Nasal cavity respiratory epithelium epithelial cell of viscerocranial mucosa (primary cell): Measurements from ENCODE around the gene SPATA17. TPM values are rescaled to one million over a fixed set of nuclear protein-coding genes. Genes with fewer than 3 reads are reported as not detected.

Experiments
- total RNA-seq: library from RNA; depleted of rRNA; stranded (reverse); fragments of >200 nt; gene quantifications from 2 replicates; pipeline ENCODE4 v1.2.3, GENCODE V29; 2014

Gene SPATA17, protein sequence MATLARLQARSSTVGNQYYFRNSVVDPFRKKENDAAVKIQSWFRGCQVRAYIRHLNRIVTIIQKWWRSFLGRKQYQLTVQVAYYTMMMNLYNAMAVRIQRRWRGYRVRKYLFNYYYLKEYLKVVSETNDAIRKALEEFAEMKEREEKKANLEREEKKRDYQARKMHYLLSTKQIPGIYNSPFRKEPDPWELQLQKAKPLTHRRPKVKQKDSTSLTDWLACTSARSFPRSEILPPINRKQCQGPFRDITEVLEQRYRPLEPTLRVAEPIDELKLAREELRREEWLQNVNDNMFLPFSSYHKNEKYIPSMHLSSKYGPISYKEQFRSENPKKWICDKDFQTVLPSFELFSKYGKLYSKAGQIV
- 0.34 and 1.9 TPM in 2 replicates for total RNA-seq

DNA sequence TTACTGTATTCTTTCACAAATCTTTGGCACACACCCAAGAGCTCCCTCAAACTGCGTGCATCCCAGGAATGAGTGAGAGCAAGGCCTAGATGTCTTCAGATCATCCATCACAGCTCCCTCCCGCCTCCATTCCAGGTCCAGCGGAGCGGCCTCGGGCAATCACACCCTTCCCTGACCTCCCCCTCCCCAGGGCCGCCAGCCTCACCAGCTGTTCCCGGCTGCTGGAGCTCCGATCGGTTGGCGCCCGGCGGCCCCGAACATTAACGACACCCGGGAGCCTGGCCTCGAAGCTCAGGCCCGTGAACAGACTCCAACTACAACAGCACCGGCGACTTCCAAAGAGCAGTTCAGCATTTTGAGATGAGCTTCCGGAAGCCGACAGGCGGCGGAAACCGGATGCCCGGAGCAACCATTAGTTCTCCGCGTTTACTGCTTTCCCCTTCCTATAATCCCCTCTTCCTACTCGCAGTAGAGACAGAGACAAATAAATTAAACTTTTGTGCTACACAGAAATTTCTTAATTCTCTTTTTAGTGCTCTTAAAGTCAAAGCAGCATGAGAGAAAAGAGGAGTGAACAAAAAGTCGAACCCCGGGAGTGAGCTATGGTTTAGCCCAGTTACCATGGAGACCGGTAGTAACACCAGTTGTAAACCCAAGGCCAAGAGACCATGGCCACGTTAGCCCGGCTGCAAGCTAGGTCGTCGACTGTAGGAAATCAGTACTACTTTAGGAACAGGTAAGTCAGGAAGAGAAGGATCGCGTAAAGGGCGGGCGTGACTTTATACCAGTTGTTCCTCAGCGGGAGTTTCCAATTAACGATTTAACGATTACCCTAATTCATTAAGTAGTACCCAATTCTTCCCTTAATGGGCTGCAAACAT lies at the start of gene SPATA17, which contains the start of gene GPATCH2:
Gene SPATA17, plus strand, starts transcription at position 634 of the 881 bp plus-strand sequence. Its CDS starts 35 bp downstream, at position 669.
Gene GPATCH2, minus strand, starts transcription at position 380 of the 881 bp plus-strand sequence. Its CDS starts 119 bp downstream, at position 261.

Other genes starting within 250 kb of the SPATA17 start
- gene GPATCH2, start 254 bp upstream of the SPATA17 start, total RNA-seq, result 29.7 and 30.7 TPM in 2 replicates